ENCODE results near the gene UBXN10.

- TF ChIP-seq POLR2A (IDR thresholded peaks at IDR 0.05) (no peak), CTCF (IDR thresholded peaks at IDR 0.05) (no peak)
These were observed 37.9 kb downstream of the UBXN10 start for GRCh38 chr1:20223551-20224419.
